K562 (cell line): Measurements from ENCODE around the gene ZFYVE19. TPM values are rescaled to one million over a fixed set of nuclear protein-coding genes. Genes with fewer than 3 reads are reported as not detected.

ENCODE experiments used
- BHLHE40 ChIP-seq: IDR thresholded peaks from 2 replicates; pipeline ENCODE4 v1.6.1; 2011; ENCODE audit warnings: low read length, improper control_type of control experiment
- CEBPG ChIP-seq, 3 experiments: fragments of 200-800 bp in 1 of 3; sonication (Bioruptor generic) in 1 of 3; sonication (generic) in 1 of 3; formaldehyde crosslinking in 1 of 3; IDR thresholded peaks in 2 of 3; conservative IDR thresholded peaks in 1 of 3; 2 replicates each; pipeline versions ENCODE4 v1.6.1 to v1.8.0; 2016 to 2022; ENCODE audit warnings: missing compliant biosample characterization in 2 of 3, missing genetic modification characterization in 2 of 3, mild to moderate bottlenecking in 1 of 3, missing genetic modification reagents in 1 of 3
- EP400 ChIP-seq: fragments of 450-650 bp; IDR thresholded peaks from 2 replicates; pipeline ENCODE4 v1.6.1; 2017; ENCODE audit warnings: antibody characterized with exemption, mild to moderate bottlenecking, moderate library complexity
- ETV5 ChIP-seq: sonication (generic); formaldehyde crosslinking; IDR thresholded peaks from 2 replicates; pipeline ENCODE4 v1.4.0; 2020; ENCODE audit warnings: low read depth, mild to moderate bottlenecking, missing genetic modification reagents
- JUN ChIP-seq, 2 experiments: sonication (generic) in 1 of 2; formaldehyde crosslinking in 1 of 2; IDR thresholded peaks; 2 replicates each; pipeline versions ENCODE4 v1.6.1 to v1.8.0; 2012 to 2022; ENCODE audit warnings: borderline replicate concordance in 2 of 2, mild to moderate bottlenecking in 2 of 2, improper control_type of control experiment in 1 of 2, low read depth in 1 of 2, low read length in 1 of 2, missing genetic modification reagents in 1 of 2
- LEF1 ChIP-seq: fragments of 450-650 bp; IDR thresholded peaks from 2 replicates; pipeline ENCODE4 v1.6.1; 2016; ENCODE audit warnings: mild to moderate bottlenecking
- MGA ChIP-seq: fragments of 450-650 bp; IDR thresholded peaks from 2 replicates; pipeline ENCODE4 v1.6.1; 2016; ENCODE audit warnings: mild to moderate bottlenecking, moderate library complexity
- PHB2 ChIP-seq: fragments of 450-650 bp; IDR thresholded peaks from 2 replicates; pipeline ENCODE4 v1.6.1; 2017; ENCODE audit warnings: low read depth
- PRMT5 ChIP-seq: sonication (generic); formaldehyde crosslinking; IDR thresholded peaks from 2 replicates; pipeline ENCODE4 v1.5.0; 2020; ENCODE audit warnings: missing genetic modification reagents
- TCF7L2 ChIP-seq: fragments of 150-350 bp; IDR thresholded peaks from 2 replicates; pipeline ENCODE4 v1.6.1; 2016; ENCODE audit warnings: low read depth, mild to moderate bottlenecking, low read length, moderate library complexity
- U2AF1 ChIP-seq: fragments of 200-400 bp; formaldehyde crosslinking; optimal IDR thresholded peaks from 2 replicates; pipeline ENCODE3; 2017; ENCODE audit warnings: mild to moderate bottlenecking, low read depth, low read length, moderate library complexity
- ZBTB49 ChIP-seq: sonication (generic); formaldehyde crosslinking; IDR thresholded peaks from 2 replicates; pipeline ENCODE4 v1.8.0; 2022; ENCODE audit warnings: missing genetic modification reagents, mild to moderate bottlenecking, borderline replicate concordance
- ZNF644 ChIP-seq: fragments of 200-800 bp; sonication (Bioruptor generic); IDR thresholded peaks from 2 replicates; pipeline ENCODE4 v1.6.1; 2016; ENCODE audit warnings: low read depth, missing genetic modification characterization, missing compliant biosample characterization
- polyA plus RNA-seq, 8 experiments: library from polyadenylated mRNA; depleted of rRNA in 4 of 8; stranded (reverse) in 5 of 8; unstranded in 3 of 8; fragments of >200 nt; fragmentation: Nextera tagmentation in 2 of 8; fragmentation: Illumina TruSeq in 1 of 8; extraction: Ambion mirVana in 2 of 8; extraction: Trizol in 1 of 8; gene quantifications; 2 replicates each; pipeline versions ENCODE4 v1.2.1 to v1.2.3, GENCODE V29; 2011 to 2014; ENCODE audit warnings: inconsistent platforms in 1 of 8, missing spikeins in 1 of 8
- total RNA-seq, 7 experiments: library from RNA; depleted of rRNA in 6 of 7; stranded (reverse); fragments of >200 nt in 6 of 7; fragmentation: Illumina TruSeq in 2 of 7; extraction: Trizol in 2 of 7; gene quantifications; 2 replicates each; pipeline versions ENCODE4 v1.2.1 to v1.2.3, GENCODE V29; 2011 to 2021; ENCODE audit warnings: low replicate concordance in 1 of 7

The ZFYVE19 gene
- total and polyA plus RNA-seq, 9 of the 15 experiments (the other 6 are each of a cell fraction or from before 2014, with no cell fraction given): 1.5 to 36.8 (median 19.9) TPM

- TF ChIP-seq MGA (peak; percentile 80; the same call in 1 of the 2 replicates), U2AF1 (no peak), PRMT5 (no peak), ZBTB49 (CRISPR knock-in tag) (no peak), JUN (IDR thresholded peaks at IDR 0.05; ENCODE audit: borderline replicate concordance, low read depth, low read length) (no peak), JUN (CRISPR knock-in tag; IDR thresholded peaks at IDR 0.05; ENCODE audit: borderline replicate concordance) (0 out of 2 replicates have a peak, but pooled peaks have one; percentile 65), LEF1 (0 out of 2 replicates have a peak, but pooled peaks have one; percentile 20), CEBPG (CRISPR knock-in tag; IDR thresholded peaks at IDR 0.05) (0 out of 2 replicates have a peak, but pooled peaks have one; percentile 22), CEBPG (tag; conservative IDR thresholded peaks at IDR 0.05 in 1 of 2, IDR thresholded peaks at IDR 0.05 in 1 of 2) (no peak), ETV5 (CRISPR knock-in tag) (no peak), EP400 (peak; percentile 63; the same call in 1 of the 2 replicates), PHB2 (no peak), TCF7L2 (no peak), BHLHE40 (no peak), ZNF644 (no peak)
- TF ChIP-seq, all 486 proteins: peak for 7
Measured at GRCh38 chr15:40806672-40807027, 239 bp upstream of the ZFYVE19 start (continued).
